Choroid plexus epithelial cell (primary cell): ENCODE measurements around the gene EXOC6B.
"Not testable (repeated sequence)": the region's sequence is repeated elsewhere in the genome, so short reads cannot be mapped to it uniquely, and the experiment has no call there.

Source experiments
- DNase-seq: peaks from one replicate; pipeline ENCODE4 v3.0.0-alpha.2; 2010; ENCODE audit warnings: low read depth
- H3K4me3 ChIP-seq: 2 replicates; pipeline ENCODE4 v1.5.1; 2011; ENCODE audit warnings: low read depth, mild to moderate bottlenecking, control low read depth, low read length, moderate library complexity
- TF ChIP-seq, protein P1 (sequence below): conservative IDR thresholded peaks from 2 replicates; pipeline ENCODE4 v1.5.1; 2011; ENCODE audit warnings: low read depth, mild to moderate bottlenecking, control low read depth, inconsistent platforms, low read length, moderate library complexity

Gene EXOC6B

DNA sequence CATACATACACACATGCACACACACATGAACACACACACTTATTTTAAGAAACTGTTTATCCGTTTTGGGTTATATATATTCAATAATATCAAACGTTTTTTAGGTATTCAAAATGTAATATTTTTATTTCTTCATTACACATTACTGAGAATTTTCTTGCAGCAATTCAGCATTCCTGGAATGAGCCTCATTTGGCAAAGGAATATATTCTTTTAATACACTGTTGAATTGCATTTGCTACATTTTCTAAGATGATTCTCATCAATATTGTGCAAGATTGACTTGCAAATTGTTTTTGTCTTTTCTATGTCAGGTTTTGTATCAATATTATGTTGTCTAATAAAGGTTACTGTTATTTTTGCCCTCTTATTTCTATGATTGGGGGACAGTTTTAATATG is 402.1 kb downstream of the EXOC6B start:
- TF ChIP-seq, protein P1, sequence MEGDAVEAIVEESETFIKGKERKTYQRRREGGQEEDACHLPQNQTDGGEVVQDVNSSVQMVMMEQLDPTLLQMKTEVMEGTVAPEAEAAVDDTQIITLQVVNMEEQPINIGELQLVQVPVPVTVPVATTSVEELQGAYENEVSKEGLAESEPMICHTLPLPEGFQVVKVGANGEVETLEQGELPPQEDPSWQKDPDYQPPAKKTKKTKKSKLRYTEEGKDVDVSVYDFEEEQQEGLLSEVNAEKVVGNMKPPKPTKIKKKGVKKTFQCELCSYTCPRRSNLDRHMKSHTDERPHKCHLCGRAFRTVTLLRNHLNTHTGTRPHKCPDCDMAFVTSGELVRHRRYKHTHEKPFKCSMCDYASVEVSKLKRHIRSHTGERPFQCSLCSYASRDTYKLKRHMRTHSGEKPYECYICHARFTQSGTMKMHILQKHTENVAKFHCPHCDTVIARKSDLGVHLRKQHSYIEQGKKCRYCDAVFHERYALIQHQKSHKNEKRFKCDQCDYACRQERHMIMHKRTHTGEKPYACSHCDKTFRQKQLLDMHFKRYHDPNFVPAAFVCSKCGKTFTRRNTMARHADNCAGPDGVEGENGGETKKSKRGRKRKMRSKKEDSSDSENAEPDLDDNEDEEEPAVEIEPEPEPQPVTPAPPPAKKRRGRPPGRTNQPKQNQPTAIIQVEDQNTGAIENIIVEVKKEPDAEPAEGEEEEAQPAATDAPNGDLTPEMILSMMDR: no peak
- no peak overlapping the region for H3K4me3 ChIP-seq
- no peak for DNase-seq

DNA sequence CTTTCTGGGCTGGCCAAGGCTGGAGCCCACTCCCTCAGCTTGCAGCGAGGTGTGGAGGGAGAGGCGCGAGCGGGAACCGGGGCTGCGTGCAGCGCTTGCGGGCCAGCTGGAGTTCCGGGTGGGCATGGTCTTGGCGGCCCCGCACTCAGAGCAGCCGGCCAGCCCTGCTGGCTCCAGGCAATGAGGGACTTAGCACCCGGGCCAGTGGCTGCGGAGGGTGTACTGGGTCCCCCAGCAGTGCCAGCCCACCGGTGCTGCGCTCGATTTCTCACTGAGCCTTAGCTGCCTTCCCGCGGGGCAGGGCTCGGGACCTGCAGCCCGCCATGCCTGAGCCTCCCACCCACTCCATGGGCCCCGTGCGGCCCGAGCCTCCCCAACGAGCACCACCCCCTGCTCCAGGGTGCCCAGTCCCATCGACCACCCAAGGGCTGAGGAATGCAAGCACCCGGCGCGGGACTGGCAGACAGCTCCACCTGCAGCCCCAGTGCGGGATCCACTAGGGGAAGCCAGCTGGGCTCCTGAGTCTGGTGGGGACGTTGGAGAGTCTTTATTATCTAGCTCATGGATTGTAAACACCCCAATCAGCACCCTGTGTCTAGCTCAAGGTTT is 404.0 kb downstream of the EXOC6B start:
- not testable (repeated sequence) for DNase-seq, H3K4me3 ChIP-seq

- no peak overlapping the region for H3K4me3 ChIP-seq
- TF ChIP-seq, protein P1: no peak
- no peak for DNase-seq
These were observed 409.9 kb downstream of the EXOC6B start for GRCh38 chr2:72415781-72416475.

GRCh38 chr2:72415241-72415661 is 410.6 kb downstream of the EXOC6B start:
- TF ChIP-seq, protein P1: no peak
- no peak overlapping the region for H3K4me3 ChIP-seq
- peak; percentile 45 for DNase-seq

DNA sequence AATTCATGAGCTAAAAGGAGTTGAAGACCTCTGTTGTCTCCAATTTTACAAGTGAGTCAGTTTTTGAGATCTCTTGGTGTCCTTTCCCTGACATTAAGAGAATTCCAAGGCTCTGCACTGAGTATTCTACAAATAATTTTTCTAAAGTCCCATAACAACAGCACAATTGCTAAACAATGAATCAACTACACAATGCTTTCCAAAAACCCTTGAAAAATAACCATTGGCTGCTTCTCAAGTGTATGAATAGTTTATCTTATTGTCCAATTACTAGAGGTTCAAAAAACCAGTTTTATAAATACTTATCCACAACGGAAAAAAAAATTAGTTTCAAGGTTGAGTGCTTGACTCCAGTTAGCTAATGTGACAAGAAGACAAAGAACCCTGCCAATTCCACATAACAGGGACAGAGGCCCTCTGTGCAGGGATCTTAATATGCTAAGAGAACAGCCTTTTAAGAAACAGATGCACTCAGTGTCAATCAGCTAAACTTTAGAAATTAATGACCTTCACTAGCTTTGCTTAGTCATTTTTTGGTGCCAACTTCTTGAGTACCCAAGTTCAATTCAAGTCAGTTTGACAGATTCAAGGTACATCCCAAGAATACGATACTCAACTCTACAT is 411.6 kb downstream of the EXOC6B start:
- DNase-seq: no peak
- H3K4me3 ChIP-seq: no peak overlapping the region
- TF ChIP-seq, protein P1: no peak

DNA sequence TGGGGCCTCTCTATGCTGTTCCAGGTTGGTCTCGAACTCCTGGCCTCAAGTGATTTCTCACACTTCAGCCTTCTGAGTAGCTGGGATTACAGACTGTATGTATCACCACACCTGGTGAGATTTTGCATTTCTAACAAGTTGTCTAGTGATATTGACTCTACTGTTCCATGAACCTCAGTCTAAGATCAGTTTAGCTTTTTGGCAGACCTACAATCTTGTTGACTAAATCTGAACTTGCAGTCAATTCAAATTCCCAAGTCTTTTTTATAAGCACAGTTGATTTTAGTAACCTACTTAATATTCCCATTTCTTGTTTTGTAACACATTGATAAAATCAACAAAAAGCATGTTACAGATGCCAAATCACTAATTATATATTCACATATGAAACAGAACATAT is 412.1 kb downstream of the EXOC6B start:
- no peak overlapping the region for H3K4me3 ChIP-seq
- TF ChIP-seq, protein P1: no peak

GRCh38 chr2:72412214-72412613 is 413.6 kb downstream of the EXOC6B start:
- no peak for DNase-seq
- TF ChIP-seq, protein P1: no peak
- H3K4me3 ChIP-seq: no peak overlapping the region

More for the DNA sequence above, 412.1 kb downstream of the EXOC6B start:
- no peak for DNase-seq
